T47D (cell line): Measurements from ENCODE around the gene STRBP.
"Not testable (repeated sequence)": the region's sequence is repeated elsewhere in the genome, so short reads cannot be mapped to it uniquely, and the experiment has no call there.

Experiments used
- DNase-seq, 2 experiments: peaks; one replicate each; pipeline versions ENCODE4 v3.0.0 to v3.0.0-alpha.2; 2011 to 2012; ENCODE audit warnings: low read depth in 1 of 2, low spot score in 1 of 2
- JUND ChIP-seq: IDR thresholded peaks from 2 replicates; pipeline ENCODE4 v1.6.1; 2012; ENCODE audit warnings: low read depth
- in situ Hi-C: cut with HindIII; loops from 2 replicates; pipeline ENCODE4 v1.10.0; 2016; ENCODE audit warnings: low sequenced_read_pairs, low pct_unique_long_range_greater_than_20kb

STRBP gene

GRCh38 chr9:123255718-123256117, 12.7 kb downstream of the STRBP start:
- TF ChIP-seq JUND = no peak
- DNase-seq = no peak
- in situ Hi-C loops = no loop called here

- no peak for DNase-seq
- no peak for TF ChIP-seq JUND
- in situ Hi-C loops = no loop called here
Observed at GRCh38 chr9:123253204-123253603, 15.2 kb downstream of the STRBP start.

GRCh38 chr9:123251741-123252140, 16.6 kb downstream of the STRBP start:
- in situ Hi-C loops = no loop called here

GRCh38 chr9:123251324-123251723, 17.1 kb downstream of the STRBP start:
- no peak for TF ChIP-seq JUND
- in situ Hi-C loops = no loop called here
- DNase-seq = no peak

More at GRCh38 chr9:123251741-123252140, 16.6 kb downstream of the STRBP start:
- DNase-seq = no peak
- TF ChIP-seq JUND = no peak

GRCh38 chr9:123250504-123250903, 17.9 kb downstream of the STRBP start:
- TF ChIP-seq JUND = no peak
- DNase-seq = no peak
- in situ Hi-C loops = no loop called here

GRCh38 chr9:123249162-123249561, 19.2 kb downstream of the STRBP start:
- in situ Hi-C loops = not testable (repeated sequence)

GRCh38 chr9:123248630-123249029, 19.8 kb downstream of the STRBP start:
- no peak for DNase-seq
- in situ Hi-C loops = no loop called here
- TF ChIP-seq JUND = no peak

More at GRCh38 chr9:123249162-123249561, 19.2 kb downstream of the STRBP start:
- not testable (repeated sequence) for DNase-seq

GRCh38 chr9:123246534-123246933, 21.9 kb downstream of the STRBP start:
- in situ Hi-C loops = no loop called here
- no peak for DNase-seq
- no peak for TF ChIP-seq JUND

- in situ Hi-C loops = no loop called here
- TF ChIP-seq JUND = no peak
- DNase-seq = no peak
Observed at GRCh38 chr9:123239726-123240125, 28.7 kb downstream of the STRBP start.

- DNase-seq = no peak
- no peak for TF ChIP-seq JUND
- in situ Hi-C loops = no loop called here
Observed at GRCh38 chr9:123238365-123238764, 30.0 kb downstream of the STRBP start.

- TF ChIP-seq JUND = no peak
- no peak for DNase-seq
- in situ Hi-C loops = no loop called here
Observed at GRCh38 chr9:123237220-123237619, 31.2 kb downstream of the STRBP start.

- in situ Hi-C loops = no loop called here
- DNase-seq = no peak
- no peak for TF ChIP-seq JUND
Observed at GRCh38 chr9:123235448-123235847, 32.9 kb downstream of the STRBP start.

- DNase-seq = no peak
- in situ Hi-C loops = no loop called here
Observed at GRCh38 chr9:123234853-123235252, 33.5 kb downstream of the STRBP start.

GRCh38 chr9:123232332-123232731, 36.1 kb downstream of the STRBP start:
- DNase-seq = no peak
- no peak for TF ChIP-seq JUND
- in situ Hi-C loops = no loop called here

More at GRCh38 chr9:123234853-123235252, 33.5 kb downstream of the STRBP start:
- TF ChIP-seq JUND = no peak

- no peak for DNase-seq
- in situ Hi-C loops = no loop called here
- no peak for TF ChIP-seq JUND
Observed at GRCh38 chr9:123231421-123231820, 37.0 kb downstream of the STRBP start.
